Measurements from ENCODE around the gene ST6GALNAC1.

Gene ST6GALNAC1

DNA sequence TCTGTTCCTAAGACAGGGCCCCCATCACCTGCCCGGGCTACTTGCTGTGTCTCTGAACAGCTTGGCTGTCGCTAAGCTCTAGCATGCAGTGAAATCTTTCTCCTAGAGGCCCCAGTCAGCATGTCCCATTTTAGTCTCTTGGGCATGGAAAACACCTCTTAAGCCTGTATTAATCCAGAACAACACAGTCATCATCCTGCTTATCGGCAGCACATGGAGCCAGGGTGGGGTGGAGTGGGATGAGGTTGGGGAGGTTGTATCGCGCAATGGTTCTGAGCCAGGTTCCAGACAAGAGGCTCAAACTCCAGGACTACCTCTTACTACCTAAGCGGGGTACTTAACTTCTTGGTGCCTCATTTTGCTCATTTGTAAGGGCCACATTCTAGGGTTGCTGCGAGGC is 65.7 kb downstream of the ST6GALNAC1 start:
- no peak for DNase-seq (ENCODE audit: low spot score)

DNA sequence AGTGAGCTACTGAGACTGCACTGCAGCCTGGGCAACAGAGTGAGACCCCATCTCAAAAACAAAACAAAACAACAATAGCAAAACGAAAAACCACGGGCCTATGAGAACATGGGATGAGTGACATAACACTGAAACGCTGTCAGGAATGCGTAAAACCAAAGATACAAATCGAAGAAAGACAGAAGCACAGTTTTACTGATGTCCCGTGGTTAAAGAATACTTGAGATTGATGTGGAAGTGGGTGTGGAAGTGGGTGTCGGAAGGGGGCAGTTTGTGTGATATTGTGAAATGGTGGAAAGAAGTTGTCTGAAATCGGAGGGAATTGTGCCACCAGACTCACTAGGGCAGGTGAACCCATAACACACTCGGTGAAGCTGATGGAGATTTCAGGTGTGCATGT is 67.4 kb downstream of the ST6GALNAC1 start:
- no peak for DNase-seq (ENCODE audit: low spot score)

DNA sequence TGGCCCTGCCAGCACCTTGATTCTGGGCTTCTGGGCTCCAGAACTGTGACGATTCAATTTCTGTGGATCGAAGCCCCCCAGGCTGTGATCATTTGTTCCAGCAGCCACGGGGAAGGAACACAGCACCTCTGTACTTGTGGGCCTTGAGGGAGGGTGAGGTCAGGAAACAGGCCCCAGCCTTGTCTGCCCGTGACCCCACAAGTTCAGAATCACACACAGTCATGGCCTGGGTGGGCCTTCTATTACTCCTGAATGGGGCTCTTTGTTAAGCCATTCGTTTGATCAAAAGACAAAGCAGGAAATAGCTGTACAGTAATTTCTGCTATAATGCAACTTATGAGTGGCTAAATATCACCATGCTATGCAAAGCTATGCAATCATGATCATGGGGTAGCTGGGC is 68.0 kb downstream of the ST6GALNAC1 start:
- DNase-seq (ENCODE audit: low spot score) = no peak

All from globus pallidus (tissue), 1 donor.